ENCODE measurements around the gene EXOSC10. TPM values are rescaled to one million over a fixed set of nuclear protein-coding genes. Genes with fewer than 3 reads are reported as not detected.

Gene EXOSC10
- total RNA-seq, 6 donors from 2014 or later: 45.2 to 173 (median 55.9) TPM

- no peak for ATAC-seq (ENCODE audit: low FRiP score in 2 of 2)
- H3K4me3 ChIP-seq: no peak overlapping the region
- H3K9me3 ChIP-seq: no peaks in the 10 kb centered on the region
- no peak for DNase-seq
- TF ChIP-seq POLR2A (IDR thresholded peaks at IDR 0.05): no peak
- TF ChIP-seq POLR2AphosphoS5 (IDR thresholded peaks at IDR 0.05): no peak
- no peak for TF ChIP-seq EP300 (IDR thresholded peaks at IDR 0.05)
- TF ChIP-seq CTCF (IDR thresholded peaks at IDR 0.05): no peak
- H3K4me1 ChIP-seq: peaks cover 10 to 18% (median 15%) of the 10 kb centered on the region in 4 donors
- no peak overlapping the region for H3K27ac ChIP-seq
- H3K36me3 ChIP-seq: peaks cover 6 to 40% (median 31%) of the 10 kb centered on the region in 4 donors
- H3K27me3 ChIP-seq: no peaks in the 10 kb centered on the region
- 90 to 93% methylated on average over 3 to 12 of the region's 12 CpGs for WGBS, 2 donors
These were observed 44.0 kb downstream of the EXOSC10 start for GRCh38 chr1:11055676-11056075.

- WGBS, 2 donors: 84 to 92% methylated on average over 11 to 20 of the region's 22 CpGs
- no peak for ATAC-seq (ENCODE audit: low FRiP score in 2 of 2)
- DNase-seq: no peak
These were observed 45.0 kb downstream of the EXOSC10 start for GRCh38 chr1:11054666-11055065.

GRCh38 chr1:11054181-11054580 lies 45.5 kb downstream of the EXOSC10 start:
- Histone ChIP-seq H3K27me3 (no peaks in the 10 kb centered on the region), H3K4me3 (no peak overlapping the region), H3K4me1 (peaks cover 8 to 15% (median 9%) of the 10 kb centered on the region in 4 donors), H3K36me3 (peaks cover 6 to 40% (median 31%) of the 10 kb centered on the region in 4 donors), H3K9me3 (no peaks in the 10 kb centered on the region), H3K27ac (no peak overlapping the region)
- WGBS, 2 donors: 79% methylated on average over 7 of the region's 7 CpGs; no CpG with 5 or more reads in 1 of the 2 donors
- TF ChIP-seq CTCF (IDR thresholded peaks at IDR 0.05): no peak
- TF ChIP-seq POLR2A (IDR thresholded peaks at IDR 0.05): no peak
- no peak for TF ChIP-seq EP300 (IDR thresholded peaks at IDR 0.05)
- ATAC-seq (ENCODE audit: low FRiP score in 2 of 2): no peak
- DNase-seq: no peak

More at GRCh38 chr1:11054666-11055065, 45.0 kb downstream of the EXOSC10 start:
- no peaks in the 10 kb centered on the region for H3K9me3 ChIP-seq
- no peak overlapping the region for H3K27ac ChIP-seq
- peaks cover 8 to 16% (median 13%) of the 10 kb centered on the region in 4 donors for H3K4me1 ChIP-seq
- H3K4me3 ChIP-seq: no peak overlapping the region
- TF ChIP-seq CTCF (IDR thresholded peaks at IDR 0.05) (no peak), EP300 (IDR thresholded peaks at IDR 0.05) (no peak), POLR2A (IDR thresholded peaks at IDR 0.05) (no peak), POLR2AphosphoS5 (IDR thresholded peaks at IDR 0.05) (no peak)
- no peaks in the 10 kb centered on the region for H3K27me3 ChIP-seq
- peaks cover 6 to 40% (median 31%) of the 10 kb centered on the region in 4 donors for H3K36me3 ChIP-seq

- H3K4me3 ChIP-seq: no peak overlapping the region
- no peaks in the 10 kb centered on the region for H3K9me3 ChIP-seq
- TF ChIP-seq POLR2AphosphoS5 (IDR thresholded peaks at IDR 0.05) (no peak), POLR2A (IDR thresholded peaks at IDR 0.05) (no peak), EP300 (IDR thresholded peaks at IDR 0.05) (no peak), CTCF (IDR thresholded peaks at IDR 0.05) (no peak)
- DNase-seq: no peak
- H3K27ac ChIP-seq: no peak overlapping the region
- H3K4me1 ChIP-seq: peaks cover 3 to 10% (median 4%) of the 10 kb centered on the region in 4 donors
- WGBS, 2 donors: 63 to 67% methylated on average over 2 to 10 of the region's 10 CpGs
- peaks cover 6 to 40% (median 31%) of the 10 kb centered on the region in 4 donors for H3K36me3 ChIP-seq
- H3K27me3 ChIP-seq: no peaks in the 10 kb centered on the region
- ATAC-seq (ENCODE audit: low FRiP score in 2 of 2): peak; percentile 29 to 44
These were observed 45.9 kb downstream of the EXOSC10 start for GRCh38 chr1:11053758-11054137.
